GM12891 (cell line): ENCODE measurements around the gene PPP1CB.

Experiments used
- PAX5 ChIP-seq: IDR thresholded peaks from 2 replicates; pipeline ENCODE4 v1.6.1; 2011; ENCODE audit warnings: low read length, moderate library complexity, mild to moderate bottlenecking; ENCODE audit not compliant: insufficient read depth, severe bottlenecking
- POLR2A ChIP-seq: IDR thresholded peaks from 2 replicates; pipeline ENCODE4 v1.6.1; 2011; ENCODE audit warnings: low read depth, low read length, control low read depth
- POLR2AphosphoS5 ChIP-seq: IDR thresholded peaks from 2 replicates; pipeline ENCODE4 v1.6.1; 2011; ENCODE audit warnings: low read depth, low read length, control low read depth
- POU2F2 ChIP-seq: IDR thresholded peaks from 2 replicates; pipeline ENCODE4 v1.6.1; 2011; ENCODE audit warnings: low read depth, mild to moderate bottlenecking, control low read depth, low read length, moderate library complexity
- SPI1 ChIP-seq: IDR thresholded peaks from 2 replicates; pipeline ENCODE4 v1.6.1; 2011; ENCODE audit warnings: low read depth, low read length, control low read depth
- TAF1 ChIP-seq: IDR thresholded peaks from 2 replicates; pipeline ENCODE4 v1.6.1; 2011; ENCODE audit warnings: low read depth, low read length, control low read depth

GRCh38 chr2:28736034-28736433 is 15.6 kb upstream of the PPP1CB start:
- TF ChIP-seq POLR2A, result no peak
- TF ChIP-seq TAF1, result no peak
- no peak for TF ChIP-seq PAX5
- no peak for TF ChIP-seq POU2F2
- no peak for TF ChIP-seq POLR2AphosphoS5
- TF ChIP-seq SPI1, result no peak
